DND-41 (cell line): ENCODE data around the gene OTOS.

ENCODE experiments used
- EZH2 ChIP-seq: IDR thresholded peaks from 3 replicates; pipeline ENCODE4 v1.6.1; 2012; ENCODE audit warnings: borderline replicate concordance, low read depth, mild to moderate bottlenecking, moderate library complexity, low read length, inconsistent platforms; ENCODE audit not compliant: severe bottlenecking
- TF ChIP-seq, protein P1 (sequence below): IDR thresholded peaks from 2 replicates; pipeline ENCODE4 v1.5.1; 2012; ENCODE audit warnings: borderline replicate concordance, low read length, moderate library complexity, mild to moderate bottlenecking; ENCODE audit not compliant: poor library complexity, severe bottlenecking; ENCODE audit errors: extremely low read depth

- TF ChIP-seq, protein P1, sequence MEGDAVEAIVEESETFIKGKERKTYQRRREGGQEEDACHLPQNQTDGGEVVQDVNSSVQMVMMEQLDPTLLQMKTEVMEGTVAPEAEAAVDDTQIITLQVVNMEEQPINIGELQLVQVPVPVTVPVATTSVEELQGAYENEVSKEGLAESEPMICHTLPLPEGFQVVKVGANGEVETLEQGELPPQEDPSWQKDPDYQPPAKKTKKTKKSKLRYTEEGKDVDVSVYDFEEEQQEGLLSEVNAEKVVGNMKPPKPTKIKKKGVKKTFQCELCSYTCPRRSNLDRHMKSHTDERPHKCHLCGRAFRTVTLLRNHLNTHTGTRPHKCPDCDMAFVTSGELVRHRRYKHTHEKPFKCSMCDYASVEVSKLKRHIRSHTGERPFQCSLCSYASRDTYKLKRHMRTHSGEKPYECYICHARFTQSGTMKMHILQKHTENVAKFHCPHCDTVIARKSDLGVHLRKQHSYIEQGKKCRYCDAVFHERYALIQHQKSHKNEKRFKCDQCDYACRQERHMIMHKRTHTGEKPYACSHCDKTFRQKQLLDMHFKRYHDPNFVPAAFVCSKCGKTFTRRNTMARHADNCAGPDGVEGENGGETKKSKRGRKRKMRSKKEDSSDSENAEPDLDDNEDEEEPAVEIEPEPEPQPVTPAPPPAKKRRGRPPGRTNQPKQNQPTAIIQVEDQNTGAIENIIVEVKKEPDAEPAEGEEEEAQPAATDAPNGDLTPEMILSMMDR: no peak
- no peak for TF ChIP-seq EZH2
These were observed 47.6 kb upstream of the OTOS start for GRCh38 chr2:240187989-240188590.
